Loucy (cell line): ENCODE data around the gene FBP2.

Experiments used
- EZH2phosphoT487 ChIP-seq: fragments of 200-600 bp; IDR thresholded peaks from 2 replicates; pipeline ENCODE4 v1.6.1; 2018; ENCODE audit warnings: antibody characterized with exemption, mild to moderate bottlenecking, moderate library complexity, borderline replicate concordance
- TF ChIP-seq, protein P1 (sequence below): fragments of 200-600 bp; sonication (generic); conservative IDR thresholded peaks from 2 replicates; pipeline ENCODE4 v1.5.1; 2014; ENCODE audit warnings: mild to moderate bottlenecking, antibody characterized with exemption, low read length

DNA sequence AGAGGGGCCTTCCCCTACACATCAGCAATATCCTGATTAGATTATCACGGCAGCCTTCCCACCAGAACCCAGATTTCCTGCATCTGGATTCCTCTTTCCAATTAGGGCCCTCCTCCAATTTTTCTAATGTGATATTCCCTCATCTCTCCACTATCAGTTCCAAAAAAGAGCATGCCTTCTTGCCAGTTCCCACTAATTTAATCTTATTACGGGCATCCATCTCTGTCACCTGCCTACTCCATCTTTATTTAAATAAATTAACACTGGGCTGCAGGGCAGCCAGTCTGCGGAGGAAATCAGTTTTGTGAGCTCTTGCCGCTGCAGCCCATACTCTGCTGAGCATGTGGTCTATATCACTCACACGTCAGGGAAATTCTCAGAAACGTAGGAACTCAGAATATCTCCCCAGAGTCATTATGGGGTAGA is 16.6 kb upstream of the FBP2 start:
- TF ChIP-seq, protein P1, sequence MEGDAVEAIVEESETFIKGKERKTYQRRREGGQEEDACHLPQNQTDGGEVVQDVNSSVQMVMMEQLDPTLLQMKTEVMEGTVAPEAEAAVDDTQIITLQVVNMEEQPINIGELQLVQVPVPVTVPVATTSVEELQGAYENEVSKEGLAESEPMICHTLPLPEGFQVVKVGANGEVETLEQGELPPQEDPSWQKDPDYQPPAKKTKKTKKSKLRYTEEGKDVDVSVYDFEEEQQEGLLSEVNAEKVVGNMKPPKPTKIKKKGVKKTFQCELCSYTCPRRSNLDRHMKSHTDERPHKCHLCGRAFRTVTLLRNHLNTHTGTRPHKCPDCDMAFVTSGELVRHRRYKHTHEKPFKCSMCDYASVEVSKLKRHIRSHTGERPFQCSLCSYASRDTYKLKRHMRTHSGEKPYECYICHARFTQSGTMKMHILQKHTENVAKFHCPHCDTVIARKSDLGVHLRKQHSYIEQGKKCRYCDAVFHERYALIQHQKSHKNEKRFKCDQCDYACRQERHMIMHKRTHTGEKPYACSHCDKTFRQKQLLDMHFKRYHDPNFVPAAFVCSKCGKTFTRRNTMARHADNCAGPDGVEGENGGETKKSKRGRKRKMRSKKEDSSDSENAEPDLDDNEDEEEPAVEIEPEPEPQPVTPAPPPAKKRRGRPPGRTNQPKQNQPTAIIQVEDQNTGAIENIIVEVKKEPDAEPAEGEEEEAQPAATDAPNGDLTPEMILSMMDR, result no peak
- TF ChIP-seq EZH2phosphoT487, result no peak
